Peyer's patch (tissue), 4 donors: ENCODE measurements around the gene SUCNR1.

ENCODE experiments used
- CTCF ChIP-seq, 6 experiments: fragments of 450-650 bp in 4 of 6; fragments of 200-600 bp in 2 of 6; sonication (generic) in 1 of 6; IDR thresholded peaks; one replicate each; pipeline ENCODE4 v1.5.1; 2017 to 2019; ENCODE audit warnings: antibody characterized with exemption in 6 of 6, mild to moderate bottlenecking in 3 of 6, moderate library complexity in 1 of 6
- POLR2A ChIP-seq, 2 donors: fragments of 450-650 bp; IDR thresholded peaks; one replicate each; pipeline ENCODE4 v1.5.1; 2017; ENCODE audit warnings: antibody characterized with exemption in 2 of 2, mild to moderate bottlenecking in 2 of 2, moderate library complexity in 2 of 2

- TF ChIP-seq POLR2A (IDR thresholded peaks at IDR 0.05): no peak
- no peak for TF ChIP-seq CTCF (IDR thresholded peaks at IDR 0.05)
Observed at GRCh38 chr3:151856641-151857040, 16.8 kb upstream of the SUCNR1 start.
